Heart left ventricle (tissue), 13 donors: ENCODE measurements around the gene C1orf141.

ENCODE experiments used
- CTCF ChIP-seq, 12 donors: fragments of 200-600 bp; sonication (generic) in 4 of 12; IDR thresholded peaks; one replicate each; pipeline versions ENCODE4 v1.5.0 to v1.8.0; 2018 to 2022; ENCODE audit warnings: antibody characterized with exemption in 12 of 12, mild to moderate bottlenecking in 5 of 12
- POLR2A ChIP-seq, 2 donors: fragments of 450-650 bp; IDR thresholded peaks; one replicate each; pipeline ENCODE4 v1.6.1; 2017; ENCODE audit warnings: antibody characterized with exemption in 2 of 2, mild to moderate bottlenecking in 2 of 2, moderate library complexity in 2 of 2
- donor health status: ischemic (EF 13 %, LVEDD 7.1; RV severe dilation, severe dysfunction).
- donor health status: DM: no; HTN: yes; CAD: no.
- donor health status: DM: no; HTN: no; CAD: no.
- donor health status: ischemic (EF 25% LVEDD 6.9; RV normal size, moderate dysfunction).
- donor health status: ischemic (EF 25% LVEDD 5.7; RV mildly dilated, moderate dysfunction).
- donor health status: ischemic (EF 35%, LVEDD 5.7; RV mildly dilated, moderate dysfunction).
- donor health status: nonischemic (EF 11% LVEDD 7.7; RV severe dilation, severe dysfunction).
- donor health status: DM: yes; HTN: yes; CAD: no.
- donor health status: PGD.
- donor health status: ischemic (EF 29% LVEDD 5.4; RV normal size, mild dysfunction).
- donor health status: nonischemic (EF 23%, LVEDD 6.1; RV moderate dilation, normal function).

- no peak for TF ChIP-seq CTCF (IDR thresholded peaks at IDR 0.05)
- no peak for TF ChIP-seq POLR2A (IDR thresholded peaks at IDR 0.05)
Measured at GRCh38 chr1:67089685-67090208, 45.0 kb downstream of the C1orf141 start.
